ENCODE measurements around the gene C2CD3.

GRCh38 chr11:74133436-74133835 is 37.4 kb downstream of the C2CD3 start:
- TF ChIP-seq CTCF (conservative IDR thresholded peaks at IDR 0.05; ENCODE audit: low read depth, low read length) (no peak), USF2 (IDR thresholded peaks at IDR 0.05; ENCODE audit: low read depth, low read length) (no peak), RAD21 (IDR thresholded peaks at IDR 0.05; ENCODE audit: low read length) (no peak), POLR2A (IDR thresholded peaks at IDR 0.05; ENCODE audit: low read depth, low read length) (no peak), MAZ (IDR thresholded peaks at IDR 0.05; ENCODE audit: borderline replicate concordance, low read depth, low read length) (no peak), ELK1 (IDR thresholded peaks at IDR 0.05; ENCODE audit: borderline replicate concordance, low read depth, low read length) (no peak), CEBPB (IDR thresholded peaks at IDR 0.05; ENCODE audit: low read depth, low read length) (no peak), SMC3 (IDR thresholded peaks at IDR 0.05; ENCODE audit: low read depth, low read length) (no peak), MXI1 (IDR thresholded peaks at IDR 0.05; ENCODE audit: borderline replicate concordance, low read depth, low read length) (no peak), RFX5 (IDR thresholded peaks at IDR 0.05; ENCODE audit: low read depth, low read length) (no peak), RCOR1 (IDR thresholded peaks at IDR 0.05; ENCODE audit: insufficient replicate concordance, low read length) (no peak), NFE2L2 (IDR thresholded peaks at IDR 0.05; ENCODE audit: low read depth, low read length) (no peak), FOS (IDR thresholded peaks at IDR 0.05; ENCODE audit: low read depth, low read length) (no peak)
